Stimulated activated CD8-positive, alpha-beta memory T cell treated with anti-CD3 and anti-CD28 coated beads, Interleukin-7, amount 100 ng/mL, for 48 hours (primary cell): ENCODE measurements around the gene MAPRE3.
"Not testable (repeated sequence)": the region's sequence is repeated elsewhere in the genome, so short reads cannot be mapped to it uniquely, and the experiment has no call there.

Experiments
- DNase-seq, 2 donors: peaks; one replicate each; pipeline ENCODE4 v3.0.0-alpha.2; 2020; ENCODE audit warnings: low read depth in 1 of 2; ENCODE audit errors: extremely low read depth in 1 of 2

Gene MAPRE3

GRCh38 chr2:27065128-27065527, 94.7 kb downstream of the MAPRE3 start:
- no peak for DNase-seq

GRCh38 chr2:27067385-27067784, 96.9 kb downstream of the MAPRE3 start:
- DNase-seq = no peak

- DNase-seq = no peak
Observed at GRCh38 chr2:27069436-27069835, 99.0 kb downstream of the MAPRE3 start.

GRCh38 chr2:27069961-27070618, 99.7 kb downstream of the MAPRE3 start:
- no peak for DNase-seq

- DNase-seq = no peak
Observed at GRCh38 chr2:27070653-27071276, 100.3 kb downstream of the MAPRE3 start.

- peak; percentile 85 to 87 for DNase-seq
Observed at GRCh38 chr2:27071277-27071989, 101.0 kb downstream of the MAPRE3 start, which contains the start of gene OST4. OST4 (minus strand) TSS chr2:27071654.

GRCh38 chr2:27071990-27072830, 101.8 kb downstream of the MAPRE3 start:
- DNase-seq = no peak

- DNase-seq = no peak
Observed at GRCh38 chr2:27072920-27073319, 102.5 kb downstream of the MAPRE3 start.

- DNase-seq = no peak
Observed at GRCh38 chr2:27073782-27074181, 103.3 kb downstream of the MAPRE3 start.

- DNase-seq = no peak
Observed at GRCh38 chr2:27074738-27075565, 104.5 kb downstream of the MAPRE3 start.

- not testable (repeated sequence) for DNase-seq
Observed at GRCh38 chr2:27075566-27075871, 105.1 kb downstream of the MAPRE3 start.

- DNase-seq = no peak
Observed at GRCh38 chr2:27076323-27076722, 105.9 kb downstream of the MAPRE3 start.
